Vagina (tissue), 2 donors: Measurements from ENCODE around the gene FUBP3. TPM values are rescaled to one million over a fixed set of nuclear protein-coding genes. Genes with fewer than 3 reads are reported as not detected.

Experiments used
- DNase-seq, 2 donors: peaks; one replicate each; pipeline ENCODE4 v3.0.0-alpha.2; 2017; ENCODE audit errors: extremely low spot score in 2 of 2
- H3K27ac ChIP-seq: fragments of 200-600 bp; sonication (generic); one replicate; pipeline ENCODE4 v1.5.1; 2019
- H3K27me3 ChIP-seq: fragments of 200-600 bp; sonication (generic); one replicate; pipeline ENCODE4 v1.5.1; 2019
- H3K36me3 ChIP-seq, 2 donors: fragments of 200-600 bp; sonication (generic); one replicate each; pipeline ENCODE4 v1.5.1; 2017 to 2019
- H3K4me1 ChIP-seq: fragments of 200-600 bp; sonication (generic); one replicate; pipeline ENCODE4 v1.5.1; 2019
- H3K4me3 ChIP-seq, 2 donors: fragments of 200-600 bp; sonication (generic); 1 replicate in 1 of 2; 2 replicates in 1 of 2; pipeline ENCODE4 v1.5.1; 2016 to 2019
- H3K9me3 ChIP-seq: fragments of 200-600 bp; sonication (generic); one replicate; pipeline ENCODE4 v1.5.1; 2019
- POLR2A ChIP-seq, 2 donors: fragments of 450-650 bp; IDR thresholded peaks; one replicate each; pipeline ENCODE4 v1.6.1; 2017; ENCODE audit warnings: antibody characterized with exemption in 2 of 2, mild to moderate bottlenecking in 2 of 2, moderate library complexity in 2 of 2
- POLR2AphosphoS5 ChIP-seq, 2 donors: sonication (generic); formaldehyde crosslinking; IDR thresholded peaks; one replicate each; pipeline ENCODE4 v1.9.0; 2017; ENCODE audit warnings: antibody characterized with exemption in 2 of 2, mild to moderate bottlenecking in 2 of 2, low read depth in 1 of 2; ENCODE audit not compliant: insufficient read depth in 1 of 2
- intact Hi-C: fragments of 100-400 bp; cut with DNase I; formaldehyde crosslinking; loops from one replicate; pipeline ENCODE4 v1.15.1; 2023
- total RNA-seq: library from RNA; depleted of rRNA; stranded (reverse); fragments of >200 nt; gene quantifications from one replicate; pipeline ENCODE4 v1.2.3, GENCODE V29; 2016
- TF ChIP-seq, protein P1 (sequence below), 3 experiments: fragments of 450-650 bp in 2 of 3; fragments of 200-600 bp in 1 of 3; sonication (generic) in 1 of 3; IDR thresholded peaks; one replicate each; pipeline ENCODE4 v1.5.1; 2017 to 2019; ENCODE audit warnings: antibody characterized with exemption in 3 of 3, mild to moderate bottlenecking in 2 of 3, moderate library complexity in 2 of 3

The FUBP3 gene
- total RNA-seq, 1 donor from 2014 or later = 33.6 TPM

DNA sequence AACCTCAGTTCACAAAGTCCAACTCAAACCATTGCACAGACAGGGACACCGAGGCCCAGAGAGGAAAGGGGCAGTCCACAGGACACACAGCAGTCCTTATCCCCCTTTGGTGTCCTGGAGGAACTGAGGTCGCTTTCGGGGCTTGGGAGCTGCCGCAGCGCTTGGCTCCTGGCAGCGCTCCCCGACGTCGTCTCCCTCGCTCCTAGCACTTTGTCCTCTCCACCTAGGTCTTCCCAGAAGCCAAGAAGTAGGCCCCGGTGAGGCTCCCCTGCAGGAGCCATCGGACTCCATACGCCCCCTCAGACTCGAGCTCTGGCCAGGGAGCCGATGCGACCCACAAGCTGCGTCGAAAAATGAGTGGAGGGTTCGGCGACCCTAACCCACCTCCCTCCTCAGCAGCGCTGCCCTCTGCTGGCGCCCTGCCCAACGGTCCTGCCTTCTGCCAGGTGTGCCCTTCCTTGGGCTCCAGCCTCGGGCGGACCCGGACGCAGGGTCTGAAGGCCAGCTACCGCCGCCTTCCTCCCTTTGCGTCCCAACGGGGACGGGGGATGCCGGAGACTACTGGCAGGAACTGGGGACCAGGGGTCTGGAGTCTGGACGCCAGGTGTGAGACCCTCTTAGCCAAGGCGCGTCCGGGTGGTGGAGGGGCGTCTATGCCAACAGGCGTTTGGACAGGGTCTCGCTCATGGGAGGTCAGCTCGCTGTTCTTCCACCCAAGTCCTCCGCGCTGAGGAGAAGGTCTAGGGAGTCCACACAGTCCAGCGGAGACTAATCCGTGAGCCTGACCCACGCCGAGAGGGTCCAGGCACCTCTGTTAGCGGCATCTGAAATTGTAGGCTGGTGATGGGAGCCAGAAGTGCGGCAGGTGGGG lies 83.0 kb downstream of the FUBP3 start:
- no peaks in the 10 kb centered on the region for H3K36me3 ChIP-seq
- TF ChIP-seq POLR2AphosphoS5 (IDR thresholded peaks at IDR 0.05; ENCODE audit: insufficient read depth in 1 of 2, low read depth in 1 of 2) (no peak), POLR2A (IDR thresholded peaks at IDR 0.05) (no peak)
- TF ChIP-seq, protein P1, sequence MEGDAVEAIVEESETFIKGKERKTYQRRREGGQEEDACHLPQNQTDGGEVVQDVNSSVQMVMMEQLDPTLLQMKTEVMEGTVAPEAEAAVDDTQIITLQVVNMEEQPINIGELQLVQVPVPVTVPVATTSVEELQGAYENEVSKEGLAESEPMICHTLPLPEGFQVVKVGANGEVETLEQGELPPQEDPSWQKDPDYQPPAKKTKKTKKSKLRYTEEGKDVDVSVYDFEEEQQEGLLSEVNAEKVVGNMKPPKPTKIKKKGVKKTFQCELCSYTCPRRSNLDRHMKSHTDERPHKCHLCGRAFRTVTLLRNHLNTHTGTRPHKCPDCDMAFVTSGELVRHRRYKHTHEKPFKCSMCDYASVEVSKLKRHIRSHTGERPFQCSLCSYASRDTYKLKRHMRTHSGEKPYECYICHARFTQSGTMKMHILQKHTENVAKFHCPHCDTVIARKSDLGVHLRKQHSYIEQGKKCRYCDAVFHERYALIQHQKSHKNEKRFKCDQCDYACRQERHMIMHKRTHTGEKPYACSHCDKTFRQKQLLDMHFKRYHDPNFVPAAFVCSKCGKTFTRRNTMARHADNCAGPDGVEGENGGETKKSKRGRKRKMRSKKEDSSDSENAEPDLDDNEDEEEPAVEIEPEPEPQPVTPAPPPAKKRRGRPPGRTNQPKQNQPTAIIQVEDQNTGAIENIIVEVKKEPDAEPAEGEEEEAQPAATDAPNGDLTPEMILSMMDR (IDR thresholded peaks at IDR 0.05) = no peak
- H3K4me3 ChIP-seq = peak overlapping the region in 1 of 2 donors; percentile 36
- no peaks in the 10 kb centered on the region for H3K9me3 ChIP-seq
- intact Hi-C loops = no loop called here
- no peak overlapping the region for H3K27ac ChIP-seq
- no peak for DNase-seq
- H3K4me1 ChIP-seq = peaks cover 76% of the 10 kb centered on the region
- H3K27me3 ChIP-seq = peaks cover 46% of the 10 kb centered on the region

DNA sequence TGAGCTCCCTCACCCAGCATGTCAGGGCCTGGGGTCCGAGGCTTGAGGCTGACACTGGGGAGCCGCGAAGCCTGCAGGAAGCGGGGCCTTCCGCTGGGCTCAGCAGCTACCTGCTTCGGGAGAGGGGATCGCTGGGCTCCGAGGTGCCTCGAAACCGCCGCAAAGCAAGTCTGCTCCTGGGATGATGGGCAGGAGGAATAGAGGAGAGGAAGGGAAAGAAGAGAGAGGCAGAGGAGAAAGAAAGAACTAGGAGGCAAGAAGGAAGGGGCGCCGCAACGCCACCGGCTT lies 83.5 kb downstream of the FUBP3 start:
- Histone ChIP-seq H3K4me1 (peaks cover 76% of the 10 kb centered on the region), H3K4me3 (peak overlapping the region in 1 of 2 donors; percentile 36), H3K36me3 (no peaks in the 10 kb centered on the region), H3K27me3 (peaks cover 46% of the 10 kb centered on the region), H3K27ac (no peak overlapping the region), H3K9me3 (no peaks in the 10 kb centered on the region)
- TF ChIP-seq POLR2A (IDR thresholded peaks at IDR 0.05) (no peak), POLR2AphosphoS5 (IDR thresholded peaks at IDR 0.05; ENCODE audit: insufficient read depth in 1 of 2, low read depth in 1 of 2) (no peak)
- TF ChIP-seq, protein P1 (IDR thresholded peaks at IDR 0.05) = no peak
- no peak for DNase-seq
- intact Hi-C loops = no loop called here

DNA sequence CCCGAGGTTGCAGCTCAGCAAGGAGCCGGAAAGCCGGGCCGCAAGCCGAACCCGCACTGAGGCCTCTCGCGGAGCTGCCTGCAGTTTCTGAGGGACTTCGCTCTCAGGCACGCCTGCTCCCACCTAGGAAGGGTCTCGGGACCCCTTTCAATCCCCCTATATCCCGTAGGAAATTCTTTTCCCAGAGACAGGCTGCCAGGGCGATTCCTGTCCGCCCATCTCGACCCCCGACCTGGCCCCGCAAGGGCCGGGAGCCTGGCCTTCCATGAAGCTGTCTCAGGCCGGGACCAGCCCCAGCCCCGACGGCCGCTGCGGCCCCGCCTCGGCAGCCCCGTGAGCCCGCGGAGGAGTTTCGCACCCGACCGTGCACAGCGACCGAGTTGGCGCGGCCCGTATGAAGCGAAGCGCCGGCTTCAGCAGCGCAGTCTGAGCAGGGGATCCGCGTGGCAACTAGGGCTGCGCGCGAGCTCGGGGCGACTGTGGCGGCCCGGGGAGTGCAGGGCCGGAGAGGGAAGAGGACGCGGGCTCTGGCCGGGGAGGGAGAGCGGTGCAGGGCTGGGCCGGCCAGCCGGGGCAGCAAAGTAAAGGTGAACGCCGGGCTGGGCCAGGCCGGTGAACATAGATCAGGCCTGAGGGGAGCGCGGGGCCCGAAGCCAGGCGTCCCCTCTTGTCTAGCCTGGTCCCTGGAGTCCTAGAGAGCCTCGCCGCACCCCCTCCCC lies 84.0 kb downstream of the FUBP3 start:
- TF ChIP-seq, protein P1 (IDR thresholded peaks at IDR 0.05) = no peak
- no peak for TF ChIP-seq POLR2A (IDR thresholded peaks at IDR 0.05)
- Histone ChIP-seq H3K27me3 (peaks cover 46% of the 10 kb centered on the region), H3K9me3 (no peaks in the 10 kb centered on the region), H3K27ac (no peak overlapping the region), H3K36me3 (no peaks in the 10 kb centered on the region), H3K4me3 (peak overlapping the region in 1 of 2 donors; percentile 36), H3K4me1 (peaks cover 76% of the 10 kb centered on the region)
- no peak for DNase-seq
- intact Hi-C loops = no loop called here

DNA sequence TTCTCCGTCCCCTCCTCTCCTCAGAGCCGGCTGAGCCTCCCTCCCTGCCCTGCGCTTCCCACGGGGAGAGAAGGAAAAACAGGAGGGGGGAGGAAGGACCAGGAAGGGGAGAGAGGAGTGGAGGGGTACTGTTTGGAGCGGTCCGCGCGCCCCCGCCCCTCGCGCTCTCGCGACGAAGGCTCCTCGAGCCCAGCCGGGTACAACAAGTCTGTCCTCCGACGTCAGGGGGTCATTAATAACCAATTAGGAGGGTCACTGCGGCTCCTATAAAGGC lies 84.5 kb downstream of the FUBP3 start:
- no peak overlapping the region for H3K27ac ChIP-seq
- no peak for TF ChIP-seq POLR2AphosphoS5 (IDR thresholded peaks at IDR 0.05; ENCODE audit: insufficient read depth in 1 of 2, low read depth in 1 of 2)
- no peak for TF ChIP-seq POLR2A (IDR thresholded peaks at IDR 0.05)
- TF ChIP-seq, protein P1 (IDR thresholded peaks at IDR 0.05) = no peak
- no peak for DNase-seq
- intact Hi-C loops = no loop called here
- H3K36me3 ChIP-seq = no peaks in the 10 kb centered on the region
- H3K9me3 ChIP-seq = no peaks in the 10 kb centered on the region
- peaks cover 76% of the 10 kb centered on the region for H3K4me1 ChIP-seq
- peaks cover 46% of the 10 kb centered on the region for H3K27me3 ChIP-seq
- peak overlapping the region in 1 of 2 donors; percentile 36 for H3K4me3 ChIP-seq
